Lower leg skin (tissue), 3 donors: ENCODE results near the gene PRDM16.

Experiments
- POLR2A ChIP-seq, 2 donors: fragments of 450-650 bp; IDR thresholded peaks; one replicate each; pipeline ENCODE4 v1.6.1; 2016 to 2017; ENCODE audit warnings: antibody characterized with exemption in 2 of 2, mild to moderate bottlenecking in 1 of 2, moderate library complexity in 1 of 2
- TF ChIP-seq, protein P1 (sequence below), 3 donors: fragments of 450-650 bp; IDR thresholded peaks; one replicate each; pipeline ENCODE4 v1.5.1; 2016; ENCODE audit warnings: antibody characterized with exemption in 3 of 3, mild to moderate bottlenecking in 3 of 3, moderate library complexity in 2 of 3

DNA sequence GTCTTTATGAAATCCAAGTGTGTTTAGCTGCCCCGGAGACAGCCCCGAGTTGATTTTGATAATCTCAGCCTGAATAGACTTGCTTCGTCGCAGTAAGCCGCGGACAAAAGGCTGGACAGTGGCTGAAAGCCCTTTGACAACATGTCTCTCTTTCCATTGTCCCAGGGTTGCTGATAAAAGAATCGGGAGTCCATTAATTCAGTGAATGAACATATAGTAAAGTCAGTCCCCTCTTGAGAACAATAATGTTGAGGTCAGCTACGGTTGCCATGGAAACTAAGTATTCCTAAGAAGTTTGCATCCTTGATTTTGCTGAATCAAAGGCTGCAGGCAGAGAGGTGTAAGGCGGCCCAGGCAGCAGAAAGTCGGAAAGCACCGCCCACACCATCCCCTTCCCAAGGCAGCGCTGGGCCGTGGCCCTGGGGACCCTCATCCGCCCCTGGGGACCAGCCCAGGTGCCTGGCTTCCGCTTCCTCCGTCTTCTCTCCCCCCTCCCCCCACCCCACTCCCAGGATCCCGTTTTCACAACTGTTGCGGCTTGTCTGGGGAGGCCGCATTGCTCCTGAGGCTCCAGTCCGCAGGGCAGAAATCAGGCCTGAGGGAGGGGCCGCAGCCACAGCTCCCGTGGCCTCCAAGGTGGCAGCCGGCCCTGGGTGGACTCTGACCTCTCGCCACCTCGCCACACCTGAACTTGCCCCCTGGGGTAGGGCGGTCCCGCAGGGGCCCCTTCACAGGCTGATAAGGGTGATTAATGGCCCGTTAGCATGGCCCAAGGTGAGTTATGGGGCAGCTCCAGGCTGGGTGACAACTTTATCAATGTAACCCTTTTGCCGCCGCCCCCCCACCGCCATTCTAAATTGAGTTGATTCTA, 180.9 kb downstream of the PRDM16 start:
- TF ChIP-seq, protein P1, sequence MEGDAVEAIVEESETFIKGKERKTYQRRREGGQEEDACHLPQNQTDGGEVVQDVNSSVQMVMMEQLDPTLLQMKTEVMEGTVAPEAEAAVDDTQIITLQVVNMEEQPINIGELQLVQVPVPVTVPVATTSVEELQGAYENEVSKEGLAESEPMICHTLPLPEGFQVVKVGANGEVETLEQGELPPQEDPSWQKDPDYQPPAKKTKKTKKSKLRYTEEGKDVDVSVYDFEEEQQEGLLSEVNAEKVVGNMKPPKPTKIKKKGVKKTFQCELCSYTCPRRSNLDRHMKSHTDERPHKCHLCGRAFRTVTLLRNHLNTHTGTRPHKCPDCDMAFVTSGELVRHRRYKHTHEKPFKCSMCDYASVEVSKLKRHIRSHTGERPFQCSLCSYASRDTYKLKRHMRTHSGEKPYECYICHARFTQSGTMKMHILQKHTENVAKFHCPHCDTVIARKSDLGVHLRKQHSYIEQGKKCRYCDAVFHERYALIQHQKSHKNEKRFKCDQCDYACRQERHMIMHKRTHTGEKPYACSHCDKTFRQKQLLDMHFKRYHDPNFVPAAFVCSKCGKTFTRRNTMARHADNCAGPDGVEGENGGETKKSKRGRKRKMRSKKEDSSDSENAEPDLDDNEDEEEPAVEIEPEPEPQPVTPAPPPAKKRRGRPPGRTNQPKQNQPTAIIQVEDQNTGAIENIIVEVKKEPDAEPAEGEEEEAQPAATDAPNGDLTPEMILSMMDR (IDR thresholded peaks at IDR 0.05): no peak
- TF ChIP-seq POLR2A (IDR thresholded peaks at IDR 0.05): no peak
